Measurements from ENCODE around the gene CHAD.
A peak's percentile ranks its signal among the peaks of the same experiment; 100 is the strongest.
"Not testable (repeated sequence)": the region's sequence is repeated elsewhere in the genome, so short reads cannot be mapped to it uniquely, and the experiment has no call there.

The CHAD gene

DNA sequence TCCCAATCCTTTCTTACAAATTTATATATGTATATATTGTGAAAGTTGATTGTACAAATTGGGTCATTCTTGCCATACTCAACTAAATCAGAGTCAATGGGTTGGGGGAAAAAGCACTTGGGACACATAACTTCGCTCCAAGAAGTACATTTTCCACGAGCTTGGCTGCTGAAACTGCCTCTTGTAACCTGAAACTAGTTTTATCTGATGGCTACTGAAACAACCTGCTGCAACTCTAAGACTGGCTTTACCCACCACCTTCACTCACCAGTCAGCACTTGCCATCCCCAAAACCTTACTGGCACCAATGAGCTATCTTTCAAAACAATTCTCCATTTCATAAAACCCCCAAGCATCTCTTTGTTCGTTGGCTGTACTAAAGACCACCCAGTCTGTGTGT, 25.1 kb upstream of the CHAD start:
- no peak for DNase-seq (ENCODE audit: low spot score)

DNA sequence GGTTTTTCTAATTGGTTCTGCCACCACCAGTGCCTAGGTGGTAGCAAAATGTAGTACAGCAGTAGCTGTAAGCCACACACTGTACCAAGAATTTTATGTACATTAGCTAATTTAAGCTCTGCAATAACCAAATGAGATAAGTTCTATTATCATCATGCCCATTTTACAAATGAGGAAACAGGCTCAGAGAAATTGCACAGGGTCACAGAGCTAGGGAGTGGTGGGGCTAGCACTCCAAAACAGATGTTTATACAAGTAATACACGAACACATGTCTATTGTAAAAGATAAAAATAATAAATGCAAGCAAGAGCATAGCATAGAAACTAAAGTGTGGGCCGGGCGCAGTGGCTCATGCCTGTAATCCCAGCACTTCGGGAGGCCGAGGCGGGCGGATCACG, 23.5 kb upstream of the CHAD start:
- DNase-seq (ENCODE audit: low spot score) = no peak

GRCh38 chr17:50491505-50491904, 22.8 kb upstream of the CHAD start:
- DNase-seq (ENCODE audit: low spot score) = no peak

GRCh38 chr17:50488880-50489279, 20.2 kb upstream of the CHAD start:
- no peak for DNase-seq (ENCODE audit: low spot score)

DNA sequence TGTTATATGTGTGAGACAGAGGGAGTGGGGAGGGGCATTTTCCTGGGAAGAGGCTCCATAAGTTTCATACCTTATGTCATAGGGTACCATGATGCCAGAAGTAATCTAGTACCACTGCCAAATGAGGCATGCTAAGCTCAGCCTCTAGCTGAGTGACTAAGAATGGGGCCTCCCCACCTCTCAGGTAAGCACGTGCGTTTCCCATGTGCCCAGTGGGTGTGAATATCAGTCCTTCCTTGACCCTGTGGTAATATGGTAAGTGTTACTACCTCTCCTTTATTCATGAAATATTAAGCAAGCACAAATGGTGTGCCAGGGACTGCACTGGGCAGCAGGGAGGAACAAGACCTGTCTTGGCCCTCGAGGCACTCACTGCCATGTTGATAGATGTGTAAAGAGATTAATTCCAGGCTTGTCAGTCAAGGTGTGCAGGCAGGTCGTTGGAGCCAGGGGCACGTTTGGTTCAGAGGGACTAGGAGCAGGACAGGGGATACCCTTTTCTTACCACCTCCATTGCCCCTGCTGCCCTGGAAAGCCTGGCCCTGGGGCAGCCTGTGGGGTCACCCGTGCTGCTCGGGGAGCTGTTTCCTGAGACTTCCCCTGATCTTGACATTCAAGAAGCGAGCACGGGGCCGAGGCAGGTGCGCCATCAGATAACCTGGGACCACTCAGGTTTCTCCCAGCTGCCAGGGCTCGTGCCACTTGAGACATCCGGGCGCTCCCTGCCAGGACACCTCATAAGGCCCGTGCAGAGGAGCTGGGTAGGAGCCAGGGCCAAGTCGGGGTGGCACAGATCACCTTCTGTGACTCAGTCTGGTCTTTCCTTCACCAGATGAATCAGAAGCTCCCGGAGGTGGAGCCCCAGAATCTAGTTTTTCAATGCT, 18.8 kb upstream of the CHAD start:
- DNase-seq (ENCODE audit: low spot score) = no peak

DNA sequence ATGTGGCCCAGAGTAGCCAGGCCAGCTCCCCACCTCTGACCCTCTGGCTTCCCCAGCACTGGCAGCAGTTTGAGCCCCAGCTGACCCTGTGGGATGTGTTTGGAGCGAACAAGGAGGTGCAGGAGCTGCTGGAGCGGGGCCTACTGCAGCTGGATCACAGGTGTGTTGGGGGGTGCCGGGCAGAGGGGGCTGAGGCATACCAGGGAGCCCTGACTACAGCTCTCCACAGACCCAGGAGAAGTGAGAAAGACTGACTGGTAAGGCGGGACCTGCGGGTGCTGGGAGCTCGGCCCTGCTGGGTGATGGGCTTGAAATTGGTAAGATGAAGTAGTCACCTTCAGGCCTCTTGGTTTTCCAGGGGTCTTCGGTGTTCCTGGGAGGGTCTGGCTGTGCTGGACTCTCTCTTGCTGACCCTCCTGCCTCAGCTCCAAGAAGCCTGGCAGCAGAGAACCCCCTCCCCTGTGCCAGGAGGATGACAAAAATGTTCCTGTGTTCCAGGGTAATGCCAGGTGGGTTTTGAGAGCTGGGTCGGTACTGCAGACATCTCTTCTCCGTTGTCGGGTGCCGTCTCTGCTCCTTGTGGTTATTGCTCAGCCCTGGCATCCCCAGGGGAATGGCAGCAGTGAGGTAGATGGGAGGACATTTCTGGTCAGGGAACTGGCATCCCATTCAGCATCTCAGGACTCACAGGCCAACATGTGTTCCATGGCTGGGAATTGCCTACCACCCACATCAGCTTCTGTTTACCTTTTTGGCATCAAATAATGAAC, 15.9 kb upstream of the CHAD start:
- DNase-seq (ENCODE audit: low spot score) = no peak

- DNase-seq (ENCODE audit: low spot score) = no peak
Measured at GRCh38 chr17:50483266-50483665, 14.6 kb upstream of the CHAD start.

DNA sequence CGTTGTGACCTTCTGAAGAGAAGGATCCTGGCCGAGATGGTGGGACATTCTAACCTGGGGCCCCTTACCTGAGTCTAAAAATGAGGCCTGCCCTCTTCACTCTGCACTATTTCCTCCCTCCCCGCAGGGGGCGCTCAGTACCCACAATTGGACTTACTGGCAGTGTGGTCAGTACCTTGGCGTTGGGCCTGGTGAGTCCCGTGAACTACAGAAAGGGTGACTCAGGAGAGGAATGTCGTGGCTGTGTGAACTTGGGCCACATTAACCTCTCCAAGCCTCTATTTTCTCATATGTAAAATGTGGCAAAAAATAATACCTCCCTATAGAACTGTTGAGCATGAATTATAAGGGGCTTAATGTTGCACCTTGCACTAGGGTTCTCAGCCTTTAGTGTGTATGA, 13.8 kb upstream of the CHAD start:
- peak; percentile 83 for DNase-seq (ENCODE audit: low spot score)

DNA sequence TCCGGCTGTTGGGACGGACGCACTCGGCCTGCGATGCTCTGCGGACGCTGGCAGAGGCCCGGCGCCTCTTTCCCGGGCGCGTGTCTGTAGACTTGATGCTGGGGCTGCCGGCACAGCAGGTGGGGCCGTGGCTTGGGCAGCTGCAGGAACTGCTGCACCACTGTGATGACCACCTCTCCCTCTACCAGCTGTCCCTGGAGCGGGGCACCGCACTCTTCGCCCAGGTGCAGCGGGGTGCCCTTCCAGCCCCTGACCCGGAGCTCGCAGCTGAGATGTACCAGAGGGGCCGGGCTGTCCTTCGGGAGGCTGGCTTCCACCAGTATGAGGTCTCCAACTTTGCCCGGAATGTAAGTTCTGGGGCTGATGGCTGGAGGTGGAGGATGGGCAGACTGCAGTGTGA, 13.4 kb upstream of the CHAD start:
- no peak for DNase-seq (ENCODE audit: low spot score)

DNA sequence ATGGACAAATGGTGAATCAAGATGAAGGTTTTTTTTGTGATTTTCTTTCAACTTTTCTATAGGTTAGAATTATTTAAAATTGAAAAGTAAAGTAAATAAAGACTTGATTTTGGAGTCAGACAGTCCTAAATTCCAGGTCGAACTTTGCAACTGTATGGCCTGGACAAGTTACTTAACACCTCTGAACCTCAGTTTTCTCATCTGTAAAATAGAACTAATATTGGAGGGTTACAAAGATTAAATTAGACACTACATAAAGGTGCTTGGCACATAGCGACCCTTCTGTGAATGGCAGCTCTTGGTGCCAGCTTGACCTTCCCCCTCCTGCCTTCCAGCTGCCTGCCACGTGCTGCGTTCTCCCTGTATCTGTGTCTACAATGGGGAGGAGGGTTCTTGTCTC, 13.0 kb upstream of the CHAD start:
- DNase-seq (ENCODE audit: low spot score) = no peak

- DNase-seq (ENCODE audit: low spot score) = no peak
Measured at GRCh38 chr17:50480854-50481490, 12.3 kb upstream of the CHAD start.

DNA sequence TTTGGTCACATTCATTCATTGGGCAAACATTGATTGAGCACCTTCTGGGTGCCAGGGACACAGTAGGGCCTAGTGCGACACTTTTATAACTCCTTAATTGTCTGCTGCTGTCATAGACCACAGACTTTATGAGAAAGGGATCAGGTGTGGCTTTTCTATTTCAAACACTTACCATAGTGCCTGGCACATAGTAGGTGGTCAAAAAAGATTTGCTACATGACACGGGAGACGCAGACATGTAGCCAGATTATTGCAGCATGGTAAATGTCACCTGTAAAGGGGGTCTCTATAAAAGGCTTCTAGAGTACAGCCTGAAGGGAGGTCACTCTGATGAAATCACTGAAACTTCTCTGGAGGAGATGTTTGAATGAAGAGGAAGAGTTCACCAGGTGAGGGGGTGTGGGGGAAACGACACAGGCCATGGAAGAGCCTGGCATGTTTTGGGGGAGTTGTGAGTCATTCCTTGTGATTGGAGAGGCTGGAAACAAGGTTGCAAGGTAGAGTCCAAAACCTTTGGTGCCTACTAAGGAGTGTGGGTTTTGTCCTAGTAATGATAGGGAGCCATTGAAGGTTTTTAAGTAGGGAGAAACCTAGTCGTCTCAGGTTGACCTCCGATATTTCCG, 11.6 kb upstream of the CHAD start:
- no peak for DNase-seq (ENCODE audit: low spot score)

- peak; percentile 78 for DNase-seq (ENCODE audit: low spot score)
Measured at GRCh38 chr17:50479522-50480141, 11.0 kb upstream of the CHAD start.

- DNase-seq (ENCODE audit: low spot score) = peak; percentile 90
Measured at GRCh38 chr17:50478391-50479381, 10.0 kb upstream of the CHAD start, which contains the start of gene RSAD1. Gene RSAD1, plus strand, starts transcription at chr17:50478860. Its CDS starts 25 bp downstream, at chr17:50478885.

DNA sequence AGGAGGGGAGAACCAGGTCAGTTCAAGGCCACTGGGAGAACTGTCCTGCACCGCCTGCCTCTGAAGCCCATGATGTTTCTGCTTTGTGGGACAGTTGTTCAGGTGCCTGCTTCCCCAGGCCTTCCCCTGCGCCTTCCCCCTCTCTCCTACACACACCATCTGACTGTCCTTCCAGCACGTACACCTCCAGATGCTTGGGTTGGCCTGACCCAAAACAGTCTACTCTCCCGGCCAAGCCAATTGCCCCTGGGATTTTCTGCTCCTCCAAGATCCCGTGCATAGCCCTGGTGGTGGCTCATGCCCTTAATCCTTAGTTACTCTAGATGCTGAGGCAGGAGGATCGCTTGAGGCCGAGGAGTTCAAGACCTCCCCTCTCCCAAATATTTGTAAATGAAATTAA, 9.3 kb upstream of the CHAD start:
- no peak for DNase-seq (ENCODE audit: low spot score)

GRCh38 chr17:50476545-50477315, 8.1 kb upstream of the CHAD start:
- DNase-seq (ENCODE audit: low spot score) = no peak

GRCh38 chr17:50475775-50476544, 7.3 kb upstream of the CHAD start:
- not testable (repeated sequence) for DNase-seq (ENCODE audit: low spot score)

DNA sequence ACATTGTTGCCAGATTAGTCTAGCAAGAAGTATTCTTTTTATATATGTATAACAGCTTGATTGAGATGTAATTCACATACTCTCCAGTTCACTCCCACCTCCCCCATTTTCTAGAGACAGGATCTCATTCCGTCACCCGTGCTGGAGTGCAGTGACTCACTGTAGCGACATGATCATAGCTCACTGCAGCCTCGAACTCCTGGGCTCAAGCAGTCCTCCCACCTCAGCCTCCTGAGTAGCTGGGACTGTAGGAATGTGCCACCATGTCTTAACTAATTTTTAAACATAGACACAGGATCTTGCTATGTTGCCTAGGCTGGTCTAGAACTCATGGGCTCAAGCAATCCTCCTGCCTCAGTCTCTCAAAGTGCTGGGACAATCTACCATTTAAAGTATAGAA, 6.7 kb upstream of the CHAD start:
- no peak for DNase-seq (ENCODE audit: low spot score)

- no peak for DNase-seq (ENCODE audit: low spot score)
Measured at GRCh38 chr17:50474523-50474922, 5.8 kb upstream of the CHAD start.

Measured in activated CD4-positive, alpha-beta T cell treated with anti-CD3 and anti-CD28 coated beads, Interleukin-2, Interleukin-4, amounts not matched to agents 100 ng/mL and 50 ng/mL, durations not matched to agents 16 hours and 8 hours (primary cell).